ELR (cell line): ENCODE measurements around the gene SAMD4B.
"Not testable (repeated sequence)": the region's sequence is repeated elsewhere in the genome, so short reads cannot be mapped to it uniquely, and the experiment has no call there.

Experiments
- DNase-seq: peaks from one replicate; pipeline ENCODE4 v3.0.0-alpha.2; 2015; ENCODE audit warnings: low read depth

SAMD4B gene

DNA sequence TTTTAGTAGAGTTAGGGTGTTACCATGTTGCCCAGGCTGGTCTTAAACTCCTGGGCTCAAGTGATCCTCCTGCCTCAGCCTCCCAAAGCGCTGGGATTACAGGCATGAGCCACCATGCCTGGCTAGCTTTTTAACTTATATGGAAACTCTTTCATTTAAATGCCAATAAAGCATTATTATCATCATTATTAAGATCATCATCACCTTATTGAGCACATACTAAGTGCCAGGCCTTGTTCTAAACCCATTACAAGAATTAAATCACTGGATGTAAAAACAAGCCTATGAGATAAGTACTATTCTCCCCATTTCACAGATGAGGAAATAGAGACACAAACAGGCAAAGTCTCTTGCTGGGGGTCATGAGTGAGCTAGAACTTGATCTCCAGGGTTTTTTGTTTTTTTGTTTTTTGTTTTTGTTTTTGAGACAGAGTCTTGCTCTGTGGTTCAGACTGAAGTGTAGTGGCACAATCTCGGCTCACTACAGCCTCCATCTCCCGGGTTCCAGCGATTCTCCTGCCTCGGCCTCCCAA, 7.7 kb upstream of the SAMD4B start:
- DNase-seq, result no peak

DNA sequence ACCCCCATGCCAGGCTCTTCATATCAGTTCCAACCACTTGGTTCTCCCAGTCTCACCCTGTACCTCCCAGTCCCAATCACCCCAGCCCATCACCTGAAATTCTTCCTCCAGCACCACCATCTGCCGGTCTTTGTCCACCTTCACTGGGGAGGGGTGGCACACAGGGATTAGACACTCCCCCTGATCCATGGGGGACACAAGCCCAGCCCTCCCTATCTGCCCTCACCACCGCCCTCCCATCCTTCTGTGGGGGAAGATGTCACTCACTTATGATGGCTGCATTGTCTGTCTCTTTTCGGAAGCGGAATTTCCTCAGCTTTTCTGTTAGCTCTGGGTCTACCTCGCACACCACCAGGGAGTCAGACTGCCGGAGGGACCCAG, 7.1 kb upstream of the SAMD4B start:
- no peak for DNase-seq

DNA sequence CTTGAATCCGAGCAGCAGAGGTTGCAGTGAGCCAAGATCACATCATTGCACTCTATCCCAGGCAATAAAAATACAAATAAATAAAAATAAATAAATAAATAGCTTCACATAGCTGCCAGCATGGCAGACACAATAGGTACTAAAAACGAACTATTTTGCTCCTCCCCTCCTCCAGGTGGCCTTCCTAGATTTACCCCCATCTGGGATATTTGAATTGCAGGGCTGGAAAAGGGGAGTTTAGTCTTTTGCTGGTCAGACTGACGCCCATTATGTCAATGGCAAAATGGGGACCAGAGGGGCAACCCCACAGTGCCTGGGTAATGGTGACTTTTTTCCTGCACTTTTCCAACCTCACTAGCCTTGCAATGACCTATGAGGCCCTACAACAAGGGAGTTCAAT, 5.7 kb upstream of the SAMD4B start:
- DNase-seq, result no peak

DNA sequence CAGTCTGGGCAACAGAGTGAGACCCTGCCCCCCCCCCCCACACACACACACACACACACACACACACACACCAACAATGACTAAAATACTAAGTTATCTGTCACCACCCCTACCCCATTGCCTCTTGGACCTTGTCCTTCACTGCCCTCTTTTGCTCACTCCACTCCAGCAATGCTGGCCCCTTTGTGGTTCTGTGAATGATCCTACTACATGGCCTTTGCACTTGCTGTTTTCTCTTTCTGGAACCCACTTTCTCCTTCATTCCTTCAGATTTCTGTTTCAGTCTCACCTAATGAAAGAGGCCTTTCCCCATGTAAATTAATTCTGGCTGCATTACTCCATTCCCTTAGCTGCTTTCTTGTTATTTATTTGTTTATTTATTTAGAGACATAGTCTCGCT, 2.5 kb upstream of the SAMD4B start:
- no peak for DNase-seq

DNA sequence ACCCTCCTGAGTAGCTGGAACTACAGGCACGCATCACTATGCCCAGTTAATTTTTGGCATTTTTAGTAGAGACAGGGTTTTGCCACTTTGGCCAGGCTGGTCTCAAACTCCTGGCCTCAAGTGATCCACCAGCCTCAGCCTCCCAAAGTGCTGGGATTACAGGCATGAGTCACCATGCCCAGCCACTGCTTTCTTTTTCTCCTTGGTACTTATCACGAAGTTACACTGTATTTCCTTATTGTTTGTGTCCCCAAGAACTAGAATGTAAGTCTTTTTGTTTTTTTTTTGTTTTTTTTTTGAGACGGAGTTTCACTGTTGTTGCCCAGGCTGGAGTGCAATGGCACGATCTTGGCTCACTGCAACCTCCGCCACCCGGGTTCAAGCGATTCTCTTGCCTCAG, 2.1 kb upstream of the SAMD4B start:
- not testable (repeated sequence) for DNase-seq

DNA sequence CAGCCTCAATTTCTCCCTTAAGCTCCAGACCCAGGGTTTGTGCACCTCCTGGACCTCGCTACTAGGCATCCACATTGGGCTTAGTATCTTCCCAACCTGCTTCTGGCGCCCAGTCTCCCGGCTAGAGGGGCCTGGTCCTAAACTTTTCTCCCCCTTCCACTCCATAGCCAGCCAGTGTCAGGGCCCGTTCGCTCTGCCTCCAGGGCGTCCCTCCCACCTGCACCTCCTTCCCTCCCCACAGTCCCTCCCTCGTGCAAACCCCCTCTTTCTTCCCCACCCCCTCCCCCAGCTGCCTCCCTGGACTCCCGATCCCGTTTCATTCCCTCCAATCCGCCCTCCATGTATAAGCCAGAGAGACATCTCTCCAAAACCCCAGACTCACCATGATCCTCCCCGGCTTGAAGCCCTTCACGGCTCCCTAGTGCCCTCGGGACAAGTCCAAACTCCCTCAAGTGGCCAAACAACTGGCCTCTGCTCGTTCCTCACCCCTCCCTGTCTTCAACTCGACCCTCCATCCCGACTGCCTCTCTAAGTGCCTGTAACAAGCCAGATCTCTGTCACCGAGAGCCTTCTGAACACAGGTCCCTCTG, 997 bp upstream of the SAMD4B start:
- peak; percentile 51 for DNase-seq

DNA sequence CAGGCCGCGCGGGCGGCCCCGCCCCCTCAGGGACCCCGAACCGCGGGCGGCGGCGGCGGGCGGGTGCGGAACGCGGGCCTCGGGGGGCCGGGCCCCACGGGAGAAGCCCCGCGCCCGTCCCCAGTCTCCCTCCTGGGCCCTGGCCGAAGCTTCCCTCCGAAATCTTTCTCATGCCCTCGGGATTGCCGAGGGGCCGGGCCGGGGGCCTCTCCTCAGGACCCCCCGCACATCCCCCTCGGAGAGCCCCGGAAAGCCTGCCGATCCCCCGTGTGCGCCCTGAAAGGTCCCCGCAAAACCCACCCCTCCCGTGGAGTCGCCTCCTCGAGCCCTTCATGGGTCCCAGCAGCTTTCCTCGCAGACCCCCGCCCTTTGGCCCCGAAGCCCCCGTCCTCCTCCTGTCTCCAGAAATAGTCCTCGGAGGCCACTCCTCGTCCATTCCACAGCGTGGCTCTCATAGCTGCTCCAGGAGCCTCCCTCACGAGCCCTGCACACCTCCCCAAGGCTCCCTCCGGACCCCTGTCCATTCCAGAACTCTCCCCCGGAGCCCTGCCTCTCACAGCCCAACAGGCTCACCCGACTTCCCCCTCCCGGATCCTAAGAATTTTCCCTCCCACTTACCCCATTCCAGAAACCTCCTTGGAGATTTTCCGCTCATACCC, 555 bp downstream of the SAMD4B start:
- peak; percentile 37 for DNase-seq

DNA sequence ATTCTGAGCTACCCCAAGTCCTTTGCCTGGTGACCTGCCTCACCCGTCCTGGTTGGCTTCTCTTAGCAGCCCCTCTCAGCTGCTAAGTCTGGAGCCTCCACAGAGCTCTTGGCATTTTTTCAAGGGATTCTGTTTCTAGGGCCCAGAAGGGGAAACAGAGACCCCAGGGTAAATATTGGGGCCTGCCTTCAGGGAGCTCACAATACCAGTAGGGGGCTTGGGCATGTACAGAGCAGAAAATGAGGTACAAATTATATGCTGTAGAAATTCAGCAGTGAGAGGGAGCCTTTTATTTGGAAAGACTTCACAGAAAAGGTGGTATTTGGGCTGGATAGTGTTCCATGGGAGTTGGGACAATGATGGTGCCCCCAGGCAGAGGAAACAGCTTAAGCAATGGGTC, 3.7 kb downstream of the SAMD4B start:
- DNase-seq, result no peak

DNA sequence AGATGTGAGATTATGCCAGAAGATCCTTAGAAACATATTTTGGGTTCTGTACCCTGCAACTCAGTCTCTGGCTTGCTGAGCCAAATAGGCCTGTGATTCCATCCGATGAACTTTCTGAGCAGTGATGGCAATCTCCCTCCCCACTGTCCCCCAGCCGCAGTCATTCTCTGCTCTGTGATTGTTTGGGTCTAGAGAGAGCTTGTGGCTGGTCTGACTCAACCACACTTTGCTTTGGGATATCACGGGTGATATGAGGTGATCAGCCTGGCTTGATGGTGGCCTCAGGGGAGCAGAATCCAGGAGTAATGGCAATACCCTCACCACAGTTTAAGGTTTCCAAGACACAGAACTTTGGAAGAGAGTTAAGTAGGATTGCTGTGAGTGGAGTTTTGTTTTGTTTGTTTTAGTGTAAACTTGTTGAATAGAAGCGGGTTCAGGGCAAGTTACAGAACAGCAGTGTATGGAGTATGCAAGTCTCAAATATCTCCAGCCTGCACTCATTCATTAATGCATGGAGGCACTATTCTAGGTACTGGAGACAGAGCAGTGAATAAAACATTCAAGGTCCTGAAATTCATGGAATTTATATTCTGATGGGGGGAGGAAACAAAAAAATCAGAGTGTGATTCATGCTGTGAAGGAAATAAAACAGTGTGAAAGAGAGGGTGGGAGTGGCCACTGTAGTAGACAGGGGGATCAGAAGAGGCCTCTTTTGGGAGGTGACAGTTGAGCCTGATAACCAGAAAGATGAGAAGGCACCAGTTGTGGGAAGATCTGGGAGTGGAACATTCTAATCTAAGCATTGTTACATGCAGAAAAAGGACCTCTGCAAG, 5.3 kb downstream of the SAMD4B start:
- DNase-seq, result peak; percentile 45

DNA sequence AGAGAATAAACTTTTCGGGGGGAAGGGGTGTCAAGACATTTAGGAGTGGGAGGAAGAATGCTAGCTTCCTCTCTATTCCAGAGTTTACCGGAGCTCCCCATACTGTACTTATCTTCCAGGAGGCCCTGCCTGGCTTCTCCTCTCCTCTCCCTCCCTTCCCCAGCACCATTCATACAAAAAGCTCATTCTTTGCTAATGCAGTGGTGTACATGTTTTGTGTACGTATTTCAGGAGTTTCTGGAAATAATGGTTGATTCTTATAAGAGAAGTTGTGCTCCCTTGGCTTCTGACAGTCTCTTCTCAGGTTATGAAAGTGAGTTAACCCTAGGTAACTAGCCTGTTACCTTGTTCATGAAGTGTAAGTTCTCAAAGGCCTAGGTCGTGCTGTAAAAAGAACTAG, 7.1 kb downstream of the SAMD4B start:
- DNase-seq, result no peak

DNA sequence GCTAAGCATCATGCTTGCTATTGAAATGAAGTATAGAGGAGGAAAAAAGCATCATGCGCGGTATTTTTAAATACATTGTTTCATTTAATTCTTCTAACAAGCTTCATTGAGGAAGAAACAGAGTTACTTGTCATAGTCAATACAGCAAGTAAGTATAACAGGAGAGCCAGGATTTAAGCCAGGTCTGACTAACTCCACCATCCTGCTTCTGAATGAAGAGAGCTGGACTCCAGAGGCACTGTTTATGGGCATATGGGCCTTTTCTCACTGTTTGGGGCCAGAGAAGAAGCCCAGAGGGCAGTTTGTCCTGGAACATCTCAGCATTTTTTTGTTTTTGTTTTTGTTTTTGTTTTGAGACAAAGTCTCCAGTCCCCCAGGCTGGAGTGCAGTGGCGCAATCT, 7.9 kb downstream of the SAMD4B start:
- no peak for DNase-seq

DNA sequence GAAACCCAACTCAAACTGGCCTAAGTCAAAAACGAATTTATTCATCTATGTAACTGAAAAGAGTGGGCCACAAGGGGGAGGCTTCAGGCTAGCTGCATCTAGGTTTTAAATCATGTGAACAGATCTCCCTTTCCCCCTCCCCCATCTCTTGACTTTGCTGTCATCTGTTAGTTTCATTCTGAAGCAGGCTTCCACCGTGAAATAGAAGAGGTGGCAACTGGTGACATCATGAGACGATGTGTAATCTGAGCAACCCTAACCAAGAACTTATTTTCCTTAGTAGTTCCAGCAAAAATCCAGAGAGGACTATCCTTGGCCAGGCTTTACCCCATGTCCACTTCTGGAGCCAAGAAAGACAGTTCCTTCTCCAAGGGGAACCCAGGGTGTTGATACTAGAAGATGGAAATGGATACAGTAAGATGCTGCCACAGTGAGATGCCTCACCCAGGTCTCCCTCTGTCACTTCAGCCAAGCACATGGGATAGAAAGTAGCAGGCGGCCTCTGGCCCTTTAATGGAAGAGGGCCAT, 9.4 kb downstream of the SAMD4B start:
- DNase-seq, result peak; percentile 20

DNA sequence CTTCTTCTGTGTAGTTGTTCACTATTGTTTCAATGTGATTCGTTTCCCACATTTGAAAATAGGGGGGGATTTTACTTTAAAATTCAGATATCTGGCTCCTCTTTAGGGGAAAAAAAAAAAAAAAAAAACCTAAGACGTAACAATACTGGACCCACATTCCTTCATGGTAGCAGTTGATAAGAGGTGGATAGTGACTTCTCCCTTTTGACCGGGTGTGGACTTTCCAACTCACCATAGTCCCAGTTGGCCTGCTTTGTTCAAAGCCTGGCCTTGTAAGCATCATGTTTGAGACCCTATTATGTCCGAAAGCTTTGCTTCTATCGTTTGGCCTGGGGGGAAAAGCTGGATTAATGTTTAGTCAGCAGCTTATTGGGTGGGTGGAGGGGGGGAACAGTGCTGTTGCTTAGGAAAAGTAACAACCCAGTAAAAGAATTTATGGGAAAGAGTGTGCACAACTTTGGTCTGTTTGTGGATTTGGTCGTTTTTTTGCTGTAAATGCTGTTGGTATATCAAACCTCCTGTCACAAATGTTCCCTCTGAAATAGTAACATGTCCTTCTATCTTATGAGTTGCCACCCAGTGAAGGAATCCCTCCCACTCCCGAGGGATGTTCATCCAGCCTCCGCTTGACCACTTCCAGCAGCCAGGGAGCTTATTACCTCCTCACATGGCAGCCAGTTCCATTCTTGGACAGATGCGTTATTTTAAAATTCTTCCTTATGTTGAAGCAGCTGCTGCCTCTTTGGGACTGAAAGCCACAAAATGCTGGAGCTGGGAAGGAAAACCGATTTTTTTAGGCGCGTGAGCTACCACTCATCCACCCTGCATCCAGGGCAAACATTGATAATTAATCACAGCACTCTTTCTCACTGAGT, 10.4 kb downstream of the SAMD4B start:
- no peak for DNase-seq

DNA sequence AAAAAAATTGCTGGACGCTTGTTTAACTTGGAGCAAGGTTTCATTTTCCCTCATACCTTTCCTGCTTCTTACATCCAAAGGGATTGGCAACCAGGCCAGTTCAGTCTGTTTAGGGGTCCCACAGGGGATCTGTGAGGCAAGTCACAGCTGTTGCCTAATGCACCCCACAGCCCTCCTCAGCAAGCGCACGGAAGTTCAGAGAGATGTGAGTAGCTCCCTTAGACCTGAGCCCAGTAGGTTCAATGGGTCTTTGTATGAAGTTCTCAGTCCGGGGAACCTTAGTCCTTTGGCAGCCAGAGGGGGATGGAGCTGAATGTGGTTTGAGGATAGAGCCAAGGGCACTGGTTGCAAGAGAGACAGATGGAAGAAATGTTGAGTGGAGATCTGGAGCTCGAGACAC, 13.0 kb downstream of the SAMD4B start:
- DNase-seq, result no peak

DNA sequence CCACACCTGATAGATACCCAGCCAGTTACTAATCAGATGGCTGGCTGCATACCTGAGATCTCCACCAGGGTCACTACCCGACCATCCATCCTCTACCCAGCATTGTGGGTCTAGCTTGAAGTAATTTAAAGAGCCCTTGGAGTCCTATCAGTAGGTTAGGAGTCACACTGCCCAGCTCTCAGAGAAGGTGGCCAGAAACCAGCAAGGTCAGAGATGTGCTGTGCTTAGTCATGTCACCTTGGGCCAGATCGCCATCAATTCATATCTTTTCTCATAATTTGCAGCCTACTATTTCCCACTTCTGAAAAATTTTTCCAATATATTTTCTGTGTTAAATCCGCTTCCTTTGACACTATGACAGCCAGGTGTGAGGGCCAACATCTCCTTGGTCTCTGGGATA, 13.9 kb downstream of the SAMD4B start:
- no peak for DNase-seq

DNA sequence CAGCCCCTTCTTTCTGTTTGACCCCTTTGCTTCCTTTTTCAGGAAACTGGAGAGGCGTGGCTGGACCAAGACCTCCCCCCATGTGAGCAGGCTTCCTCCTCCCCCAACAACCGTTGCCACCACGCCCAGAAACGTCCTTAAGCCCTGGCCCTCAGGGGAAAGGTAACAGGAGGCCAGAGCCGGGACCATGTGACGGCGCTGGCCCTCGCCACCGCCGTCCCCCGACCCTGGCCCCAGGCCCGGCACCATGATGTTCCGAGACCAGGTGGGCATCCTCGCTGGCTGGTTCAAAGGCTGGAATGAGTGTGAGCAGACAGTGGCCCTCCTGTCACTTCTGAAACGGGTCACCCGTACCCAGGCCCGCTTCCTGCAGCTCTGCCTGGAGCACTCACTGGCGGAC, 14.4 kb downstream of the SAMD4B start:
- no peak for DNase-seq

DNA sequence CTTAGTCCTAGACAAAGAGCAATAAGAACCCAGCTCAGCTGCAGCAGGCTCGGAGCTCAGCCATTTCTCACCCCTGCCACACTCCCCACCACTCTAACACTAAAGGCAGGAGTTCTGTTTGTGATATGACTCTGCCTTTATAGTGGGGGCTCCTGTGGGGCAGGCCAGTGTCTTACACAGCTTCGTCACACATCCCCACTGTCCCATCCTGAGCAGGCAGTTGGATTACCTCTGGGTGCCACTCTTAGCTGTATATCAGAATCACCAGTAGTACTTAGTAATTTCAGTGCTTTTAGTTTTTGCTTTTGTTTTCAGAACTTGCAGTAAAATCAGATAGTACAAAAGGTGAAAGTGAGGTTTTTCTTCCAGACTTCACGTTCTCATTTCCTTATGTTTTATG, 16.8 kb downstream of the SAMD4B start:
- DNase-seq, result no peak

DNA sequence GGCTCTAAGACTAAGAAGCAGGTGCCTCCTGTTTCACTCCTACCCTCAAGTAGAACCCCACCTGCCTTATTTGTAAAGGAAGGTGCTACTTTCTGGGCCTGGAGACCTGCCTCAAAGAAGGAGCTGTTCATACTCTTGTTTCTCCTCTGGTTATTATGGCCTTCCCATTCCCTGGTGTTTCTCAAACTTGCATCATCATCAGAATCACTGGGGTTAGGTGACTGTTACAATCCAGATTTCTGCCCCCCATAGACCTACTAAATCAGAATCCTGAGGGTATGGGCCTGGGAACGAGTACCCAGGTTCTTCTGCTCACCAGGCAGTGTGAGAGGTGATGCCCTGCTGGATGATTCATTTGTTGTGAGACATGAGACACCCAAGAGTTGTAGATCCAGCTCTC, 18.4 kb downstream of the SAMD4B start:
- no peak for DNase-seq

DNA sequence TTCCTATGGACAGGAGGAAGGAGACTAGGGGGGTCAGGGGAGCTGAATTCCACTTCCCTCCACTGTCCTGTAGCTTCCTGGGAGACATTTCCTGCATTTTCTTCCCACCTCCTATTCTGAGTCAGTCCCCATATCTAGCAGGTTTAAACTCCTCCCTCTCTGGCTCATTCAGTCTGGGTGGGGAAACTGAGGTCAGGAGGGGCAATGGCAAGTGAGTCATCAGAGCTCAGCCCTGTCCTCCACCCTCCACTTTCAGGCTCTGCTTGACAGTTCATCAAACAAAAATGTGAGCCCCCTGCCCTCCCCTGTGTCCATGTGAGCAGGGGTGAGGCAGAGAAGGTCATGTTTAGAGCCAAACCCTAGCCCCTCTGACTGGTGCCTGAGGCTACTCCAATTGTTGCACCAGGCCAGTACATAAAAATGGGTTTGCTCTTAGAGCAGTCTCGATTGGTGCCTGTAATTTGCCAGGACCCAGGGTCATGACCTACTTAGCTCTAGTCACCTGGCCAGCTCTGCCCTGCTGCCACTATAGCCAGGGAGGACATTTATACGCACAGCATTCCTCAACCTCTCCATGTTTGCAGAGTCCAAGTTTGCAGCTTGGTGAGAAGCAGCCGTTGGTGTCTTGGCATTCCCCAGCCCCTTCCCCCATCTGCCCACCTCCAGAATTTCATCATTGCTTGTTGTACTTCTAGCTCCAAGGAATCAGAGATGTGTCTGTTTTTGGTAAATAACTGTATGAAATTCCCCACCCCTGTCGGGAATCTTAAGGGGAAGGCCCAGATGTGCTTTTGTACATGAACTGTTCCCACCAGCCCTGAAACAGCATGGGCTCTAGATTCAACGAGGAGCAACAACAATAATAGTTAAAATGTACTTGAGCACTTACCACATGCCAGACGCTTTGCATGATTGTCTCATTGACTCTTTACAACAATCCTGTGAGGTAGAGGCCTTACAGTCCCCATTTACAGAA, 20.7 kb downstream of the SAMD4B start:
- peak; percentile 79 for DNase-seq

DNA sequence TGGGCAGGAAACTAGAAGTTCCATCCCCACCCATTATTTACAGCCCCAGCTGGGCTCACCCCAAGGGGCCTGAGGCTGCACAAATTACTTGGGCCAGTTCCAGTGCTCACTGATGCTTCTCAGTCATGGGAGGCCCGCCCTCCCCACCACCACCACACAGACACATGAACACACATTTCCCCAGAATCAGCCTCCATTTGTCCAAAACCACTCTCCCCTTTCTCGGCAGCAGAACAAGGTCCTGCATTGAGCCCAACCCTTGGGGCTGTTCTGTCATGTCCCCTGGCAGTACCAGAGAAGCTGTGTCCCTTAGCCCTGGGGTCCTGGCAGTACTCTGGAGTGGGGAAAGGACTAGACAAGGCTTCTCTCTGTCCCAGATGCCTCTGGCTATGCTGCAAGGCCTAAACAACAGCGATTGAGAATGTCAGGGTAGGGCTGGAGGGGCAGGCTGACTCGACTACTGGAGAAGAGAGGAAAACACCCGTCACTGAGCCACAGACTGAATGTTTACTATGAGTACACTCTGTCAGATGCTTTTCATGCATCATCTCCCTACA, 21.8 kb downstream of the SAMD4B start:
- no peak for DNase-seq
